GM12878 (cell line): ENCODE data around the gene WASF2.

Experiments used
- BCL11A ChIP-seq: IDR thresholded peaks from 2 replicates; pipeline ENCODE4 v1.6.1; 2011; ENCODE audit warnings: low read depth, low read length
- CREB1 ChIP-seq: IDR thresholded peaks from 2 replicates; pipeline ENCODE4 v1.6.1; 2012; ENCODE audit warnings: low read depth, mild to moderate bottlenecking, inconsistent platforms
- CTCF ChIP-seq, 3 experiments: IDR thresholded peaks in 2 of 3; conservative IDR thresholded peaks in 1 of 3; 2 replicates each; pipeline ENCODE4 v1.5.1; 2011; ENCODE audit warnings: low read depth in 3 of 3, low read length in 3 of 3, mild to moderate bottlenecking in 3 of 3, control low read depth in 2 of 3, moderate library complexity in 2 of 3, inconsistent platforms in 1 of 3, mixed read lengths in 1 of 3; ENCODE audit not compliant: control insufficient read depth in 2 of 3, insufficient read depth in 1 of 3; ENCODE audit errors: extremely low read depth in 1 of 3
- EP300 ChIP-seq, 2 experiments: fragments of 150-350 bp in 1 of 2; IDR thresholded peaks; 2 replicates each; pipeline ENCODE4 v1.6.1; 2011 to 2012; ENCODE audit warnings: low read depth in 2 of 2, low read length in 2 of 2, borderline replicate concordance in 1 of 2, improper control_type of control experiment in 1 of 2, inconsistent platforms in 1 of 2; ENCODE audit not compliant: control insufficient read depth in 1 of 2
- EZH2 ChIP-seq: IDR thresholded peaks from 2 replicates; pipeline ENCODE4 v1.6.1; 2012; ENCODE audit warnings: low read depth, mild to moderate bottlenecking, control low read depth, inconsistent platforms, low read length, borderline replicate concordance; ENCODE audit not compliant: control insufficient read depth
- HDAC6 ChIP-seq: fragments of 200-600 bp; sonication (generic); IDR thresholded peaks from one replicate; pipeline ENCODE4 v1.8.0; 2017; ENCODE audit warnings: antibody characterized with exemption; ENCODE audit not compliant: unreplicated experiment
- PBX3 ChIP-seq: IDR thresholded peaks from 2 replicates; pipeline ENCODE4 v1.6.1; 2011; ENCODE audit warnings: mild to moderate bottlenecking, low read depth, low read length, moderate library complexity; ENCODE audit not compliant: insufficient replicate concordance
- RAD21 ChIP-seq: IDR thresholded peaks from 2 replicates; pipeline ENCODE4 v1.6.1; 2011; ENCODE audit warnings: mild to moderate bottlenecking, low read depth, low read length, moderate library complexity; ENCODE audit not compliant: insufficient read depth
- SUZ12 ChIP-seq: fragments of 200-600 bp; sonication (generic); IDR thresholded peaks from one replicate; pipeline ENCODE4 v1.6.1; 2018; ENCODE audit warnings: antibody characterized with exemption, mild to moderate bottlenecking; ENCODE audit not compliant: unreplicated experiment
- USF1 ChIP-seq: IDR thresholded peaks from 2 replicates; pipeline ENCODE4 v1.6.1; 2011; ENCODE audit warnings: borderline replicate concordance, low read depth, mild to moderate bottlenecking, moderate library complexity, mixed read lengths, low read length; ENCODE audit not compliant: insufficient read depth; ENCODE audit errors: extremely low read length
- ZBTB33 ChIP-seq: fragments of 450-650 bp; IDR thresholded peaks from 2 replicates; pipeline ENCODE4 v1.6.1; 2017; ENCODE audit warnings: mild to moderate bottlenecking
- ZNF274 ChIP-seq: IDR thresholded peaks from one replicate; pipeline ENCODE4 v1.8.0; 2011; ENCODE audit not compliant: insufficient read length, insufficient read depth
- ZNF687 ChIP-seq: fragments of 450-650 bp; IDR thresholded peaks from 2 replicates; pipeline ENCODE4 v1.6.1; 2017; ENCODE audit warnings: mild to moderate bottlenecking, moderate library complexity

GRCh38 chr1:27523337-27524020 is 33.5 kb upstream of the WASF2 start:
- no peak for TF ChIP-seq HDAC6
- TF ChIP-seq RAD21, result no peak
- no peak for TF ChIP-seq PBX3
- TF ChIP-seq CTCF (IDR thresholded peaks at IDR 0.05 in 2 of 3, conservative IDR thresholded peaks at IDR 0.05 in 1 of 3; ENCODE audit: control insufficient read depth in 2 of 3, extremely low read depth in 1 of 3, insufficient read depth in 1 of 3, low read depth in 3 of 3, low read length in 3 of 3), result no peak
- TF ChIP-seq EP300 (IDR thresholded peaks at IDR 0.05; ENCODE audit: borderline replicate concordance in 1 of 2, control insufficient read depth in 1 of 2, low read depth in 2 of 2, low read length in 2 of 2), result no peak
- no peak for TF ChIP-seq SUZ12
- no peak for TF ChIP-seq EZH2
- no peak for TF ChIP-seq USF1
- TF ChIP-seq ZBTB33, result no peak
- no peak for TF ChIP-seq ZNF687
- no peak for TF ChIP-seq CREB1
- no peak for TF ChIP-seq ZNF274
- no peak for TF ChIP-seq BCL11A
